ENCODE measurements around the gene SORCS2. TPM values are rescaled to one million over a fixed set of nuclear protein-coding genes. Genes with fewer than 3 reads are reported as not detected.

SORCS2 gene
- total RNA-seq, 2 donors from 2014 or later: 0.05 to 0.07 TPM

GRCh38 chr4:7535619-7536018 is 343.3 kb downstream of the SORCS2 start:
- no peaks in the 10 kb centered on the region for H3K36me3 Mint-ChIP-seq (ENCODE audit: insufficient read depth in 2 of 2)
- ATAC-seq (replicated peaks in 1 of 2): no peak
- H3K9me3 Mint-ChIP-seq: peaks cover 0 to 2% of the 10 kb centered on the region in 2 donors
- no peaks in the 10 kb centered on the region for H3K27me3 Mint-ChIP-seq (ENCODE audit: low read depth)
- no peak overlapping the region for H3K27ac Mint-ChIP-seq
- DNase-seq: no peak
- no peak overlapping the region for H3K4me3 Mint-ChIP-seq
- no peaks in the 10 kb centered on the region for H3K4me1 Mint-ChIP-seq (ENCODE audit: low read depth)

GRCh38 chr4:7536876-7537275 is 344.5 kb downstream of the SORCS2 start:
- peaks cover 0 to 2% of the 10 kb centered on the region in 2 donors for H3K9me3 Mint-ChIP-seq

DNA sequence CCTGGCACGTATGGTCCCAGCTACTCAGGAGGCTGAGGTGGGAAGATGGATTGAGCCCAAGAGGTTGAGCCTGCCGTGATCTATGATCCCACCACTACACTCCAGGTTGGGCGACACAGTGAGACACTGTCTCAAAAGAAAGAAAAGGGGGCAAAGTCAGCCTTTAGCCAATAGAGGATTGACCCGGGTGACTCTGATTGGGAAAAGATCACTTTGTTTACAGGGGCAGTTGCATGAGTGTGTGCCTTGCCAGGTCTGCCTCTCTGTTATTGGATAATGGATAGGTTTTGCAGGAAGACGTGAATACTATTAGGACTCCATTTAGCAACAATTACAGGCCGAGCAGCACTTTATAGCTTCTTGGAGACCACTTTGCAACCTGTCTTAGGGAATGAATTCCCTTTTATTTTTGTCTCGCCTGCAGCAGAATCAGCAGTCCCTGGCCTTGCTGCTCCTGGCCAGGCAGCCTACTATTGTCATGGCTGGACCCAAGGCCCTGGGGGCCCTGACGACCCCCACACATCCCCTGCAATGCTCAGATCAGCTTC is 345.6 kb downstream of the SORCS2 start:
- no peak overlapping the region for H3K27ac Mint-ChIP-seq
- no peak for DNase-seq
- no peaks in the 10 kb centered on the region for H3K27me3 Mint-ChIP-seq (ENCODE audit: low read depth)
- ATAC-seq (replicated peaks in 1 of 2): no peak
- no peak overlapping the region for H3K4me3 Mint-ChIP-seq
- no peaks in the 10 kb centered on the region for H3K4me1 Mint-ChIP-seq (ENCODE audit: low read depth)
- H3K36me3 Mint-ChIP-seq (ENCODE audit: insufficient read depth in 2 of 2): no peaks in the 10 kb centered on the region
- H3K9me3 Mint-ChIP-seq: peaks cover 0 to 2% of the 10 kb centered on the region in 2 donors

More at GRCh38 chr4:7536876-7537275, 344.5 kb downstream of the SORCS2 start:
- H3K27me3 Mint-ChIP-seq (ENCODE audit: low read depth): no peaks in the 10 kb centered on the region
- no peak for DNase-seq
- no peak for ATAC-seq (replicated peaks in 1 of 2)
- H3K4me1 Mint-ChIP-seq (ENCODE audit: low read depth): no peaks in the 10 kb centered on the region
- no peak overlapping the region for H3K27ac Mint-ChIP-seq
- no peak overlapping the region for H3K4me3 Mint-ChIP-seq
- no peaks in the 10 kb centered on the region for H3K36me3 Mint-ChIP-seq (ENCODE audit: insufficient read depth in 2 of 2)

- no peaks in the 10 kb centered on the region for H3K4me1 Mint-ChIP-seq (ENCODE audit: low read depth)
- no peak for ATAC-seq (replicated peaks in 1 of 2)
- H3K27ac Mint-ChIP-seq: no peak overlapping the region
- H3K36me3 Mint-ChIP-seq (ENCODE audit: insufficient read depth in 2 of 2): no peaks in the 10 kb centered on the region
- H3K4me3 Mint-ChIP-seq: no peak overlapping the region
- H3K27me3 Mint-ChIP-seq (ENCODE audit: low read depth): no peaks in the 10 kb centered on the region
- H3K9me3 Mint-ChIP-seq: peaks cover 2 to 3% of the 10 kb centered on the region in 2 donors
- no peak for DNase-seq
These were observed 346.2 kb downstream of the SORCS2 start for GRCh38 chr4:7538518-7538917.

GRCh38 chr4:7539186-7539585 is 346.8 kb downstream of the SORCS2 start:
- Mint-ChIP-seq H3K4me1 (ENCODE audit: low read depth) (no peaks in the 10 kb centered on the region), H3K27me3 (ENCODE audit: low read depth) (no peaks in the 10 kb centered on the region), H3K9me3 (peaks cover 3 to 4% of the 10 kb centered on the region in 2 donors), H3K27ac (no peak overlapping the region), H3K4me3 (no peak overlapping the region), H3K36me3 (ENCODE audit: insufficient read depth in 2 of 2) (no peaks in the 10 kb centered on the region)
- no peak for ATAC-seq (replicated peaks in 1 of 2)
- no peak for DNase-seq

GRCh38 chr4:7539659-7540058 is 347.3 kb downstream of the SORCS2 start:
- no peaks in the 10 kb centered on the region for H3K27me3 Mint-ChIP-seq (ENCODE audit: low read depth)
- H3K36me3 Mint-ChIP-seq (ENCODE audit: insufficient read depth in 2 of 2): no peaks in the 10 kb centered on the region
- H3K4me3 Mint-ChIP-seq: no peak overlapping the region
- H3K4me1 Mint-ChIP-seq (ENCODE audit: low read depth): no peaks in the 10 kb centered on the region
- no peak overlapping the region for H3K27ac Mint-ChIP-seq
- H3K9me3 Mint-ChIP-seq: peaks cover 3 to 4% of the 10 kb centered on the region in 2 donors
- ATAC-seq (replicated peaks in 1 of 2) (peak; percentile 75 to 78), DNase-seq (peak; percentile 49 to 64)

- ATAC-seq (replicated peaks in 1 of 2): peak in 1 of 2 donors; percentile 21
- H3K4me3 Mint-ChIP-seq: no peak overlapping the region
- no peak for DNase-seq
- H3K36me3 Mint-ChIP-seq (ENCODE audit: insufficient read depth in 2 of 2): no peaks in the 10 kb centered on the region
- H3K9me3 Mint-ChIP-seq: peaks cover 3 to 4% of the 10 kb centered on the region in 2 donors
- H3K27ac Mint-ChIP-seq: no peak overlapping the region
- no peaks in the 10 kb centered on the region for H3K27me3 Mint-ChIP-seq (ENCODE audit: low read depth)
- H3K4me1 Mint-ChIP-seq (ENCODE audit: low read depth): no peaks in the 10 kb centered on the region
These were observed 347.9 kb downstream of the SORCS2 start for GRCh38 chr4:7540206-7540605.

DNA sequence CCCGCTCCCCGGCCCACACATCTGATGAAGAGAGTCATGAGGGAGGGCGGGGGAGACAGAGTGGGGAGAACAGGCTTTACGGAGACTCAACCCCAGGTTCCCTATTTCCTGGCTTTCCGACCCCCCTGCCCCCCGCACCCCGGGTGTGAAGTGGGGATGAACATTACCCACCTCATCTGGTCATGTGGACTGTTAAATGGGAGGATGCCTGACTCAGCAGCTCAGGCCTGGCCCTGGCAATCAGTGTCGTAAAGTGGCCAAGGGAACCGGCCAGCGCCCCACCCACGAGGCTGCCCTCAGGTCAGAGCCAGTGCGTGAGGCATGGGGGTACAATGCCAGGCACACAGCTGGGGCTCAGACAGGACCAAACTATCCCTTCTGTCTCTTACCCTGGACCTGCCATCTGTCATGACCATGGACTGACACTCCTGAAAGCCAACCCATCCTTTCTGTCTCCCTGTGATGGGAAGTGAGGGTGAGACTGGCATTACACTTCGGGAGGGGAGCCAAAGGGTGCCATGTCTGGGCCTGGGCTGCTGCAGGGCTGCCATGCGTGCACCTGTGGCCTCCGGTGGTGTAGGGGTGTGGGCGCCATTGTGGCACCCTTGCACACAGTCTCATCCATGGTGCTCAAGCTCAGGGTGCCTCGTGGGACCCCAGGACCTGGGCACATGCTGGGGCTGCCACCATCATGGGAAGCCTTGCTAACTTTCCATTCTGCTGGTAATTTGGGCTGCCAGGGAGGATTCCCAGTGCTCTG is 348.5 kb downstream of the SORCS2 start:
- no peaks in the 10 kb centered on the region for H3K4me1 Mint-ChIP-seq (ENCODE audit: low read depth)
- ATAC-seq (replicated peaks in 1 of 2): no peak
- H3K36me3 Mint-ChIP-seq (ENCODE audit: insufficient read depth in 2 of 2): no peaks in the 10 kb centered on the region
- DNase-seq: no peak
- H3K4me3 Mint-ChIP-seq: no peak overlapping the region
- peaks cover 3 to 4% of the 10 kb centered on the region in 2 donors for H3K9me3 Mint-ChIP-seq
- no peaks in the 10 kb centered on the region for H3K27me3 Mint-ChIP-seq (ENCODE audit: low read depth)
- no peak overlapping the region for H3K27ac Mint-ChIP-seq

DNA sequence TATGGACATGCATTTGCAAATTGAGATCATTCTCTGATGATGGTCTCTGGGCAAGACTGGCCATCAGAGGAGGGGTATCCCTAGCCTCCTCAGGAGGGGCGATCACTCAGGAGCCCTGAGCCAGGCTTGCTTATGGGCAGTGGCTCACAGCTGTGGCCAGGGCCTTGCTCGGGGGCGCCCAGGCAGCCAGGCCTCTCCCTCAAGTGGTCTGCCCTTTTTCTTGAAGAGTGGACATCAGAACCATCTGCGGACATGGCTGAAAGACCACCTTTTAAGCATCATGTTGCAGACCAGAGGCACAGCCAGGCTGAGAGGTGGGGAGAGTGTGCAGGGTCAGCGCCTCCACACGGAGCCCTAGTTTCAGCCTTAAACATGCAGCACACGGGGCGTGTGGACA is 349.1 kb downstream of the SORCS2 start:
- H3K4me1 Mint-ChIP-seq (ENCODE audit: low read depth): no peaks in the 10 kb centered on the region
- no peaks in the 10 kb centered on the region for H3K27me3 Mint-ChIP-seq (ENCODE audit: low read depth)
- H3K27ac Mint-ChIP-seq: no peak overlapping the region
- H3K4me3 Mint-ChIP-seq: no peak overlapping the region
- no peak for DNase-seq
- peaks cover 3 to 4% of the 10 kb centered on the region in 2 donors for H3K9me3 Mint-ChIP-seq
- H3K36me3 Mint-ChIP-seq (ENCODE audit: insufficient read depth in 2 of 2): no peaks in the 10 kb centered on the region
- no peak for ATAC-seq (replicated peaks in 1 of 2)

GRCh38 chr4:7542781-7543180 is 350.4 kb downstream of the SORCS2 start:
- DNase-seq: no peak
- no peaks in the 10 kb centered on the region for H3K4me1 Mint-ChIP-seq (ENCODE audit: low read depth)
- no peak overlapping the region for H3K27ac Mint-ChIP-seq
- H3K9me3 Mint-ChIP-seq: peaks cover 3 to 4% of the 10 kb centered on the region in 2 donors
- no peaks in the 10 kb centered on the region for H3K36me3 Mint-ChIP-seq (ENCODE audit: insufficient read depth in 2 of 2)
- no peak for ATAC-seq (replicated peaks in 1 of 2)
- no peak overlapping the region for H3K4me3 Mint-ChIP-seq
- H3K27me3 Mint-ChIP-seq (ENCODE audit: low read depth): no peaks in the 10 kb centered on the region

DNA sequence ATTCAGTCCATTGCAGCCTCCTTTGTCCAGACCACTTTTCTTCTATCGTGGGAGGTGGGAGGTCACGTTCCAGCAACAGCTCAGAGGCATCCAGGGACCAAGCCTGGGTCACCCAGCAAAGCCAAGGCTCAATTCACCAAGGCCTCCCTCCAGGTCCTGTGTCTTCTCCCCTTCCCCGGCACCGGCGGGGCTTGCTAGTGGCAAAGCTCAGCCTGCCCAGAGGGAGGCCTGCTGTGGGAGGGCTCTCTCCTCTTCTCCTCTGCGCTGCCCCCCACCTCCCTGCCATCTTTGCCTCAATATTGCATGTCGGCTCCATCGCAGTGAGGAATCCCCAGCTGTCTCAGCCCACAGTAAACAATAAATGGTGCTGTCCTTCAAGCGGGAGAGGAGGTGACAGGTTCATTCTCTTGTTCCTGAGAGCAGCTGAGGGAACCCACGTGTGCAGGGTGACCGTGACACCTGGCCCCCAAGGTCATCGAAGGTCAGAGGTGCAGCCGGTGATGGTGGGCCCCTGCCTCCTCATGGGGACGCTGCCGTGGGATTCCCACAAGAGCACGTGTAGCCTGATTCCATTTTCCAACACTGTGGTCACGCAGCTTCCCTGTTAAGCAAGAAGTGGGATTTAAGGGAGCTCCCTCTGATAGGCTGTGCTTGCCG is 353.9 kb downstream of the SORCS2 start:
- Mint-ChIP-seq H3K36me3 (ENCODE audit: insufficient read depth in 2 of 2) (no peaks in the 10 kb centered on the region), H3K9me3 (peaks cover 2 to 3% of the 10 kb centered on the region in 2 donors), H3K27me3 (ENCODE audit: low read depth) (no peaks in the 10 kb centered on the region), H3K4me1 (ENCODE audit: low read depth) (no peaks in the 10 kb centered on the region), H3K27ac (no peak overlapping the region), H3K4me3 (no peak overlapping the region)
- no peak for ATAC-seq (replicated peaks in 1 of 2)
- DNase-seq: no peak

GRCh38 chr4:7546809-7547367 is 354.6 kb downstream of the SORCS2 start:
- no peaks in the 10 kb centered on the region for H3K36me3 Mint-ChIP-seq (ENCODE audit: insufficient read depth in 2 of 2)
- no peak for ATAC-seq (replicated peaks in 1 of 2)

GRCh38 chr4:7547368-7548040 is 355.2 kb downstream of the SORCS2 start:
- H3K36me3 Mint-ChIP-seq (ENCODE audit: insufficient read depth in 2 of 2): no peaks in the 10 kb centered on the region

More at GRCh38 chr4:7546809-7547367, 354.6 kb downstream of the SORCS2 start:
- Mint-ChIP-seq H3K4me3 (no peak overlapping the region), H3K27me3 (ENCODE audit: low read depth) (no peaks in the 10 kb centered on the region), H3K27ac (no peak overlapping the region), H3K4me1 (ENCODE audit: low read depth) (no peaks in the 10 kb centered on the region), H3K9me3 (peaks cover 2 to 3% of the 10 kb centered on the region in 2 donors)
- DNase-seq: no peak

More at GRCh38 chr4:7547368-7548040, 355.2 kb downstream of the SORCS2 start:
- H3K27ac Mint-ChIP-seq: no peak overlapping the region
- no peak overlapping the region for H3K4me3 Mint-ChIP-seq
- ATAC-seq (replicated peaks in 1 of 2) (no peak), DNase-seq (no peak)
- no peaks in the 10 kb centered on the region for H3K4me1 Mint-ChIP-seq (ENCODE audit: low read depth)
- no peaks in the 10 kb centered on the region for H3K27me3 Mint-ChIP-seq (ENCODE audit: low read depth)
- peaks cover 2 to 3% of the 10 kb centered on the region in 2 donors for H3K9me3 Mint-ChIP-seq

Measured in activated T-cell treated with anti-CD3 and anti-CD28 coated beads, Interleukin-2, amount 50 U/mL, for 72 hours (primary cell).